ENCODE results near the gene NFIX.

Gene NFIX

GRCh38 chr19:12994701-12995595, at the start of gene NFIX:
Gene NFIX, plus strand, starts transcription at chr19:12995475. Its CDS starts 363 bp downstream, at chr19:12995838.
- no peak for TF ChIP-seq CTCF (conservative IDR thresholded peaks at IDR 0.05)

GRCh38 chr19:12945479-12946091, 49.7 kb upstream of the NFIX start, which contains the start of gene RAD23A:
Gene RAD23A, plus strand, starts transcription at chr19:12945862. Its CDS starts 87 bp downstream, at chr19:12945949.
- H3K27ac ChIP-seq = peak within 1 kb of the TSS; percentile 96
- TF ChIP-seq CTCF (conservative IDR thresholded peaks at IDR 0.05) = no peak

More at GRCh38 chr19:12994701-12995595, at the start of gene NFIX:
- peak within 1 kb of the TSS; percentile 100 for H3K27ac ChIP-seq

GRCh38 chr19:12946092-12946721, 49.1 kb upstream of the NFIX start:
- TF ChIP-seq CTCF (conservative IDR thresholded peaks at IDR 0.05) = no peak
- H3K27ac ChIP-seq = peak overlapping the region; percentile 96

- H3K27ac ChIP-seq = peak overlapping the region; percentile 96
- TF ChIP-seq CTCF (conservative IDR thresholded peaks at IDR 0.05) = no peak
Measured at GRCh38 chr19:12946731-12947496, 48.4 kb upstream of the NFIX start.

- H3K27ac ChIP-seq = peak overlapping the region; percentile 96; the same call in 1 of the 2 replicates
- TF ChIP-seq CTCF (conservative IDR thresholded peaks at IDR 0.05) = no peak
Measured at GRCh38 chr19:12947702-12948611, 47.3 kb upstream of the NFIX start.

GRCh38 chr19:12948612-12949362, 46.5 kb upstream of the NFIX start:
- no peak for TF ChIP-seq CTCF (conservative IDR thresholded peaks at IDR 0.05)
- no peak overlapping the region for H3K27ac ChIP-seq
